ENCODE data around the gene CHRNG.

CHRNG gene

DNA sequence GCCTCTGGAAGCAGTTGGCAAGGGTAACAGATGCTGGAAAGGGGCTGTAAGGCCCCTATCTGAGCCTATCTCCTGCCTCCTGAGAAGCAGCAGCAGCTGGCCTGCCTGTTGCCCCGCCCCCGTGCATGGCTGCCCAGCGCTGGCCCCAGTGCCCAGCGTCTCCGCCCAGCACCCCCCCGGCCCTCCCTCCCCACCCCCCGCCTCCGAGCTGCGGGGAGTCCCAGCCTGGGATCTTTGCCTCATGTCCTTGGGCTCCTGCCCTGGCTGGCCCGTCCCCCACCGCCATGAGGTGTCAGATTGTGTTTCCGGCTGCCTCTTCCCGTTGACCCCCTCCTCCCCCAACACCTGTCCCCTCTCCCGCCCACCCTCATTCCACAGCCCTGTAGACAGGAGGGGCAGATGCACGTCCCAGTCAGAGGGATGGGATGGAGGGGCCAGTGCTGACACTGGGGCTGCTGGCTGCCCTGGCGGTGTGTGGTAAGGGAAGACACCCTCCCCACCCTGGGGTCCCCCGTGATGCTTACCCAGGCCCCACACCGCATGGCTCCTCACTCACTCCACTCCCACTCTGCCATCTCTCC lies 13.6 kb upstream of the CHRNG start, which contains the start of gene CHRND:
TSS of gene CHRND (plus strand) at position 370 of the 581 bp plus-strand sequence. CDS start at position 426, 56 bp downstream.
- Histone ChIP-seq H3K36me3 (ENCODE audit: insufficient read depth) (no peaks in the 10 kb centered on the region), H3K9ac (no peak within 1 kb of the TSS), H3K4me3 (IDR thresholded peaks at IDR 0.05; ENCODE audit: insufficient read depth, low read depth, low read length) (no peak within 1 kb of the TSS), H4K20me1 (ENCODE audit: insufficient read depth) (no peaks in the 10 kb centered on the region), H3K4me2 (no peak within 1 kb of the TSS), H3K27ac (no peak within 1 kb of the TSS), H2AFZ (ENCODE audit: low read depth) (no peak within 1 kb of the TSS), H3K4me1 (ENCODE audit: low read depth, poor library complexity, severe bottlenecking) (no peaks in the 10 kb centered on the region), H3K79me2 (ENCODE audit: insufficient read depth, low read depth) (no peaks in the 10 kb centered on the region), H3K27me3 (ENCODE audit: insufficient read depth, low read depth) (peaks cover 31% of the 10 kb centered on the region)
- TF ChIP-seq CTCF (conservative IDR thresholded peaks at IDR 0.05; ENCODE audit: low read depth, low read length), result no peak

DNA sequence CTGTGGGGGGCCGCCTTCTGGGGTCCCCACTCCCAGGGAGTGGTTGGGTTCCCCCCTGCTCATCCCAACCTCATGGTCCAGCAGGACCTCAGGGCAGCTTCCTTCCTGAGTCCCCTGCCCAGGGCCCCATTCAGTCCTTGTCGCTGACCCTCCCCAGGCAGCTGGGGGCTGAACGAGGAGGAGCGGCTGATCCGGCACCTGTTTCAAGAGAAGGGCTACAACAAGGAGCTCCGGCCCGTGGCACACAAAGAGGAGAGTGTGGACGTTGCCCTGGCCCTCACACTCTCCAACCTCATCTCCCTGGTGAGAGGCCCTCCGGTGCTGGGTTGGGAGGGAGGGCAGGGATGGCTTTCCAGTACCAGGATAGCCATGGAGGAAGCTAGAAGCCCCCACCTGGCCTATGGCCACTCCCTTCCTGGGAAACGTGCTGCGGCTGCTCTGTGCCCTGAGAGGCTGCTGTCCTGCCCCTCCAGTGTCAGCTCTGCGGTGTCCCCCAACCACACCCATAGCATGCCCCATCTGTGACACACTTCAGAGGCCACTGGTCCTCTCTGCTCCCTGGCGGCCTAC lies 13.0 kb upstream of the CHRNG start:
- no peaks in the 10 kb centered on the region for H4K20me1 ChIP-seq (ENCODE audit: insufficient read depth)
- no peak overlapping the region for H2AFZ ChIP-seq (ENCODE audit: low read depth)
- no peak for TF ChIP-seq CTCF (conservative IDR thresholded peaks at IDR 0.05; ENCODE audit: low read depth, low read length)
- H3K36me3 ChIP-seq (ENCODE audit: insufficient read depth), result no peaks in the 10 kb centered on the region
- H3K27me3 ChIP-seq (ENCODE audit: insufficient read depth, low read depth), result peaks cover 25% of the 10 kb centered on the region
- H3K4me1 ChIP-seq (ENCODE audit: low read depth, poor library complexity, severe bottlenecking), result no peaks in the 10 kb centered on the region
- no peak overlapping the region for H3K4me3 ChIP-seq (IDR thresholded peaks at IDR 0.05; ENCODE audit: insufficient read depth, low read depth, low read length)
- no peak overlapping the region for H3K27ac ChIP-seq
- no peak overlapping the region for H3K4me2 ChIP-seq
- no peaks in the 10 kb centered on the region for H3K79me2 ChIP-seq (ENCODE audit: insufficient read depth, low read depth)
- no peak overlapping the region for H3K9ac ChIP-seq

DNA sequence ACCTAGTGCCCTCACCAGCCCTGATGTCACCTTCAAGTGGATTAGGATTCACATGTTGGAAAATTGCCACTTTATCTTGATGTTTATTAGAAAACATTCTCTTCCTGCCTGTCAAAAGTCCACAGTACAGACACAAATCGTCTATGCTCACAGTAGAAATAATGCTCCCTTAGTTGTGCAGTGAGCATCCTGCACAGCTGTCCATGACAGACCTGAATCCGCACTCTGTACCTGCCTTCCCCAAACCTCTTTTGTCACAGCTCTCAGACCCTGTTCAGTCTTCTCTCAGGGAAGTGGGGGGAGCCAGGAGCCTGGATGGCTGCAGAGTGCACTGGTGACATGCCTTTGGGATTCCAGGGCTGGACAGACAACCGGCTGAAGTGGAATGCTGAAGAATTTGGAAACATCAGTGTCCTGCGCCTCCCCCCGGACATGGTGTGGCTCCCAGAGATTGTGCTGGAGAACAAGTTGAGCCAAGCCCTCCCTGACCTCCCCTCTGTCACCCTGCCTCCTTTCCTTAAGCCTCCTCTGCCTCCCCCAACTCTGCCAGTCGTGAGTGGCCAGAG lies 11.5 kb upstream of the CHRNG start:
- no peaks in the 10 kb centered on the region for H4K20me1 ChIP-seq (ENCODE audit: insufficient read depth)
- no peak overlapping the region for H3K4me3 ChIP-seq (IDR thresholded peaks at IDR 0.05; ENCODE audit: insufficient read depth, low read depth, low read length)
- no peaks in the 10 kb centered on the region for H3K36me3 ChIP-seq (ENCODE audit: insufficient read depth)
- H2AFZ ChIP-seq (ENCODE audit: low read depth), result no peak overlapping the region
- TF ChIP-seq CTCF (conservative IDR thresholded peaks at IDR 0.05; ENCODE audit: low read depth, low read length), result no peak
- no peak overlapping the region for H3K27ac ChIP-seq
- no peaks in the 10 kb centered on the region for H3K79me2 ChIP-seq (ENCODE audit: insufficient read depth, low read depth)
- H3K4me1 ChIP-seq (ENCODE audit: low read depth, poor library complexity, severe bottlenecking), result no peaks in the 10 kb centered on the region
- H3K27me3 ChIP-seq (ENCODE audit: insufficient read depth, low read depth), result peaks cover 16% of the 10 kb centered on the region
- H3K9ac ChIP-seq, result no peak overlapping the region
- no peak overlapping the region for H3K4me2 ChIP-seq

DNA sequence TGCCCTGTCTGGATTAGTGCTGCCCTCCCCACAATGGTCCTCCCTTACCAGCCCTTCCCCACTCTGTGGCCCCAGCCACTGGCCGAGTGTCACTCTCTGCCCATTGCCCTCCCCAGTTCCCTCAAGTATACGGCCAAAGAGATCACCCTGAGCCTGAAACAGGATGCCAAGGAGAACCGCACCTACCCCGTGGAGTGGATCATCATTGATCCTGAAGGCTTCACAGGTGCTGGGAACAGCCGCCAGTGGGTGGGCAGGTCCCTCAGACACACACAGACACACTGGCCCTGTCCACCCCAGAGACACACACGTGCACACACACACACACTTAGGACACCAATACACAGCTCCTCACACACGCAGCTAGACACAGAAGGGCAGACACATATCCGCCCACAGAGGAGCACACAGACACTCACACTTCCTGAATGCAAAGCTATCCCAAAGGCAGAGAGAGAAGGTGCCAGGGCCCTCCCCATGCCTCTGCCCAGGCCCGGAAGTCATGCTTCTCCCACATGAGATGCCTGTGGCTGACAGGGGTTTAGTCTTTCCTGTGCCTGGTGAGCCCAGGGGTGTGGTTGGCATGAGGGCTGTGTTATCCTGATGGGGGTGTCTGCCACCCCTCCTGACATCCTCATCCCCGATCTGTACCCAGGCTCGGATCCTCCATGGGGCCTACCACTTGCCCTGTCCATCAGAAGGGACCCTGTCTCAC lies 10.6 kb upstream of the CHRNG start:
- Histone ChIP-seq H3K9ac (no peak overlapping the region), H3K27ac (no peak overlapping the region), H3K79me2 (ENCODE audit: insufficient read depth, low read depth) (no peaks in the 10 kb centered on the region), H3K4me2 (no peak overlapping the region), H3K4me3 (IDR thresholded peaks at IDR 0.05; ENCODE audit: insufficient read depth, low read depth, low read length) (no peak overlapping the region), H3K36me3 (ENCODE audit: insufficient read depth) (no peaks in the 10 kb centered on the region), H4K20me1 (ENCODE audit: insufficient read depth) (no peaks in the 10 kb centered on the region), H3K4me1 (ENCODE audit: low read depth, poor library complexity, severe bottlenecking) (no peaks in the 10 kb centered on the region), H3K27me3 (ENCODE audit: insufficient read depth, low read depth) (peaks cover 8% of the 10 kb centered on the region; the same call in 1 of the 2 replicates), H2AFZ (ENCODE audit: low read depth) (no peak overlapping the region)
- no peak for TF ChIP-seq CTCF (conservative IDR thresholded peaks at IDR 0.05; ENCODE audit: low read depth, low read length)

Measured in KMS-11 (cell line).